Panc1 (cell line): Measurements from ENCODE around the gene VTN.

Source experiments
- POLR2AphosphoS5 ChIP-seq: IDR thresholded peaks from 2 replicates; pipeline ENCODE4 v1.6.1; 2012; ENCODE audit warnings: mild to moderate bottlenecking, low read depth, low read length, moderate library complexity
- SIN3A ChIP-seq: IDR thresholded peaks from 2 replicates; pipeline ENCODE4 v1.6.1; 2012; ENCODE audit warnings: low read depth, mild to moderate bottlenecking, low read length, moderate library complexity, borderline replicate concordance; ENCODE audit not compliant: insufficient read depth
- TCF7L2 ChIP-seq: IDR thresholded peaks from 2 replicates; pipeline ENCODE4 v1.6.1; 2011; ENCODE audit warnings: mild to moderate bottlenecking, low read depth, low read length, inconsistent platforms
- TF ChIP-seq, protein P1 (sequence below): fragments of 450-650 bp; IDR thresholded peaks from 2 replicates; pipeline ENCODE4 v1.5.1; 2017; ENCODE audit warnings: mild to moderate bottlenecking
- TF ChIP-seq, protein P2 (sequence below), 2 experiments: IDR thresholded peaks; 2 replicates each; pipeline ENCODE4 v1.6.1; 2011 to 2012; ENCODE audit warnings: low read depth in 2 of 2, control low read depth in 1 of 2, low read length in 1 of 2, mild to moderate bottlenecking in 1 of 2, moderate library complexity in 1 of 2; ENCODE audit not compliant: insufficient read depth in 1 of 2

DNA sequence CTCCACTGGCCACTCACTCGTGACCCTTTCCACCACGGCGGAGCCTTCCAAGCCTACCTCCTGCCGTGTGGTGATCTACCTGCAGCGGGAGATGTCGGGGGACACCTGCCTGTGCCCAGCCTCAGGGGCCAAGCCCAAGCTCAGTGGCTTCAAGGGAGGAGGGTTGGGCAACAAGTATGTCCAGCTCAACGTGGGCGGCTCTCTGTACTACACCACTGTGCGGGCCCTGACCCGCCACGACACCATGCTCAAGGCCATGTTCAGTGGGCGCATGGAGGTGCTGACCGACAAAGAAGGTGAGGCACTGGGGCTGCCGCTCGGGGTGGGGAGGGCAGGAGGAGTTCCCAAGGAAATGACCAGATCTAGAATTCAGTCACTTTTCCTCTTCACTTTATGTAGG is 30.7 kb downstream of the VTN start:
- TF ChIP-seq, protein P1, sequence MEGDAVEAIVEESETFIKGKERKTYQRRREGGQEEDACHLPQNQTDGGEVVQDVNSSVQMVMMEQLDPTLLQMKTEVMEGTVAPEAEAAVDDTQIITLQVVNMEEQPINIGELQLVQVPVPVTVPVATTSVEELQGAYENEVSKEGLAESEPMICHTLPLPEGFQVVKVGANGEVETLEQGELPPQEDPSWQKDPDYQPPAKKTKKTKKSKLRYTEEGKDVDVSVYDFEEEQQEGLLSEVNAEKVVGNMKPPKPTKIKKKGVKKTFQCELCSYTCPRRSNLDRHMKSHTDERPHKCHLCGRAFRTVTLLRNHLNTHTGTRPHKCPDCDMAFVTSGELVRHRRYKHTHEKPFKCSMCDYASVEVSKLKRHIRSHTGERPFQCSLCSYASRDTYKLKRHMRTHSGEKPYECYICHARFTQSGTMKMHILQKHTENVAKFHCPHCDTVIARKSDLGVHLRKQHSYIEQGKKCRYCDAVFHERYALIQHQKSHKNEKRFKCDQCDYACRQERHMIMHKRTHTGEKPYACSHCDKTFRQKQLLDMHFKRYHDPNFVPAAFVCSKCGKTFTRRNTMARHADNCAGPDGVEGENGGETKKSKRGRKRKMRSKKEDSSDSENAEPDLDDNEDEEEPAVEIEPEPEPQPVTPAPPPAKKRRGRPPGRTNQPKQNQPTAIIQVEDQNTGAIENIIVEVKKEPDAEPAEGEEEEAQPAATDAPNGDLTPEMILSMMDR, result no peak
- TF ChIP-seq TCF7L2, result no peak
- no peak for TF ChIP-seq SIN3A
- TF ChIP-seq, protein P2, sequence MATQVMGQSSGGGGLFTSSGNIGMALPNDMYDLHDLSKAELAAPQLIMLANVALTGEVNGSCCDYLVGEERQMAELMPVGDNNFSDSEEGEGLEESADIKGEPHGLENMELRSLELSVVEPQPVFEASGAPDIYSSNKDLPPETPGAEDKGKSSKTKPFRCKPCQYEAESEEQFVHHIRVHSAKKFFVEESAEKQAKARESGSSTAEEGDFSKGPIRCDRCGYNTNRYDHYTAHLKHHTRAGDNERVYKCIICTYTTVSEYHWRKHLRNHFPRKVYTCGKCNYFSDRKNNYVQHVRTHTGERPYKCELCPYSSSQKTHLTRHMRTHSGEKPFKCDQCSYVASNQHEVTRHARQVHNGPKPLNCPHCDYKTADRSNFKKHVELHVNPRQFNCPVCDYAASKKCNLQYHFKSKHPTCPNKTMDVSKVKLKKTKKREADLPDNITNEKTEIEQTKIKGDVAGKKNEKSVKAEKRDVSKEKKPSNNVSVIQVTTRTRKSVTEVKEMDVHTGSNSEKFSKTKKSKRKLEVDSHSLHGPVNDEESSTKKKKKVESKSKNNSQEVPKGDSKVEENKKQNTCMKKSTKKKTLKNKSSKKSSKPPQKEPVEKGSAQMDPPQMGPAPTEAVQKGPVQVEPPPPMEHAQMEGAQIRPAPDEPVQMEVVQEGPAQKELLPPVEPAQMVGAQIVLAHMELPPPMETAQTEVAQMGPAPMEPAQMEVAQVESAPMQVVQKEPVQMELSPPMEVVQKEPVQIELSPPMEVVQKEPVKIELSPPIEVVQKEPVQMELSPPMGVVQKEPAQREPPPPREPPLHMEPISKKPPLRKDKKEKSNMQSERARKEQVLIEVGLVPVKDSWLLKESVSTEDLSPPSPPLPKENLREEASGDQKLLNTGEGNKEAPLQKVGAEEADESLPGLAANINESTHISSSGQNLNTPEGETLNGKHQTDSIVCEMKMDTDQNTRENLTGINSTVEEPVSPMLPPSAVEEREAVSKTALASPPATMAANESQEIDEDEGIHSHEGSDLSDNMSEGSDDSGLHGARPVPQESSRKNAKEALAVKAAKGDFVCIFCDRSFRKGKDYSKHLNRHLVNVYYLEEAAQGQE (IDR thresholded peaks at IDR 0.05; ENCODE audit: insufficient read depth in 1 of 2, low read depth in 2 of 2, low read length in 1 of 2), result no peak
- no peak for TF ChIP-seq POLR2AphosphoS5
